HG02571 (cell line): ENCODE results near the gene PACS2.

Experiments
- ATAC-seq: cut with Tn5 transposase; IDR thresholded peaks from one replicate; pipeline ENCODE4 v1.9.1; 2021; ENCODE audit warnings: mild to moderate bottlenecking, moderate library complexity; ENCODE audit not compliant: unreplicated experiment

PACS2 gene

GRCh38 chr14:105366386-105367074 lies 52.0 kb downstream of the PACS2 start:
- ATAC-seq: no peak

GRCh38 chr14:105367116-105368031 lies 52.8 kb downstream of the PACS2 start:
- no peak for ATAC-seq

- no peak for ATAC-seq
These were observed 53.5 kb downstream of the PACS2 start for GRCh38 chr14:105368032-105368417.

- ATAC-seq: no peak
These were observed 53.9 kb downstream of the PACS2 start for GRCh38 chr14:105368426-105368825.

GRCh38 chr14:105368910-105369652 lies 54.5 kb downstream of the PACS2 start:
- ATAC-seq: no peak

GRCh38 chr14:105369653-105370040 lies 55.1 kb downstream of the PACS2 start:
- ATAC-seq: no peak

GRCh38 chr14:105374389-105374788 lies 59.8 kb downstream of the PACS2 start:
- ATAC-seq: no peak

- no peak for ATAC-seq
These were observed 61.1 kb downstream of the PACS2 start for GRCh38 chr14:105375635-105376057.

GRCh38 chr14:105376521-105377440 lies 62.2 kb downstream of the PACS2 start:
- ATAC-seq: no peak

- ATAC-seq: no peak
These were observed 63.1 kb downstream of the PACS2 start for GRCh38 chr14:105377555-105378182.

- no peak for ATAC-seq
These were observed 63.7 kb downstream of the PACS2 start for GRCh38 chr14:105378199-105378598.

- ATAC-seq: no peak
These were observed 64.5 kb downstream of the PACS2 start for GRCh38 chr14:105378873-105379685.

- ATAC-seq: no peak
These were observed 65.4 kb downstream of the PACS2 start for GRCh38 chr14:105379946-105380345.

- no peak for ATAC-seq
These were observed 66.2 kb downstream of the PACS2 start for GRCh38 chr14:105380756-105381155.

GRCh38 chr14:105381446-105382342 lies 67.1 kb downstream of the PACS2 start:
- no peak for ATAC-seq

GRCh38 chr14:105382343-105383082 lies 68.0 kb downstream of the PACS2 start:
- ATAC-seq: no peak

GRCh38 chr14:105383083-105383730 lies 68.7 kb downstream of the PACS2 start:
- no peak for ATAC-seq
